Measurements from ENCODE around the gene HSPA4. TPM values are rescaled to one million over a fixed set of nuclear protein-coding genes. Genes with fewer than 3 reads are reported as not detected.

Gene HSPA4
- total and polyA plus RNA-seq, 2 of the 4 experiments (the other 2 are of a cell fraction), result 34.9 to 120 TPM

GRCh38 chr5:133059621-133060020, 7.8 kb downstream of the HSPA4 start:
- Histone ChIP-seq H4K20me1 (ENCODE audit: insufficient read depth, low read length) (peaks cover 87% of the 10 kb centered on the region), H3K9ac (ENCODE audit: low read depth, low read length) (no peak overlapping the region), H3K9me1 (ENCODE audit: insufficient read depth, low read length) (peaks cover 14% of the 10 kb centered on the region), H3K14ac (replicated peaks; ENCODE audit: low read depth, low read length) (no peak overlapping the region), H4K5ac (ENCODE audit: low read depth, low read length) (no peak overlapping the region), H2BK120ac (ENCODE audit: low read depth, low read length) (no peak overlapping the region), H3K18ac (ENCODE audit: low read depth, low read length) (no peak overlapping the region), H2AFZ (replicated peaks; ENCODE audit: low read length, poor library complexity) (no peak overlapping the region), H3K9me3 (ENCODE audit: control insufficient read depth, insufficient read depth, low read length) (no peaks in the 10 kb centered on the region), H3K79me1 (ENCODE audit: low read depth in 1 of 2, low read length in 2 of 2) (peaks cover 4 to 43% of the 10 kb centered on the region in 2 experiments; a peak in 3 of 4 replicates), H3K23ac (ENCODE audit: low read depth, low read length) (no peak overlapping the region), H2AK9ac (replicated peaks; ENCODE audit: low read depth, low read length, poor library complexity) (no peak overlapping the region), H3K4ac (ENCODE audit: low read depth, low read length) (no peak overlapping the region), H4K91ac (ENCODE audit: insufficient read depth, low read depth, low read length) (no peak overlapping the region), H2BK20ac (ENCODE audit: low read depth, low read length) (no peak overlapping the region), H2BK15ac (ENCODE audit: low read depth, low read length) (no peak overlapping the region), H2AK5ac (ENCODE audit: low read depth, low read length) (no peak overlapping the region), H3K56ac (ENCODE audit: extremely low read depth, insufficient read depth, low read length) (no peak overlapping the region), H3K36me3 (ENCODE audit: control insufficient read depth, insufficient read depth, low read length) (no peaks in the 10 kb centered on the region), H3K4me2 (ENCODE audit: low read depth, low read length) (no peak overlapping the region), H4K8ac (ENCODE audit: low read depth in 2 of 2, low read length in 2 of 2) (no peak overlapping the region), H3K4me1 (ENCODE audit: control insufficient read depth, insufficient read depth, low read length) (no peaks in the 10 kb centered on the region), H3K27me3 (ENCODE audit: control insufficient read depth, insufficient read depth, low read length) (no peaks in the 10 kb centered on the region), H3K27ac (ENCODE audit: insufficient read depth, low read length) (no peak overlapping the region), H2BK5ac (ENCODE audit: low read depth, low read length, poor library complexity, severe bottlenecking) (no peak overlapping the region), H3K4me3 (ENCODE audit: insufficient read depth, low read depth, low read length) (no peak overlapping the region)
- DNase-seq (no peak), ATAC-seq (ENCODE audit: low read depth) (no peak)
- TF ChIP-seq BHLHE40 (IDR thresholded peaks at IDR 0.05; ENCODE audit: low read depth, low read length) (no peak), MXI1 (IDR thresholded peaks at IDR 0.05; ENCODE audit: borderline replicate concordance, low read depth, low read length) (no peak), MAFK (IDR thresholded peaks at IDR 0.05; ENCODE audit: low read depth, low read length) (no peak)
- CTCF ChIA-PET, result interaction anchor here (0.6 kb wide), 1 partner anchor 1021 kb away, joined by 3 read pairs; no protein-coding TSS in a partner anchor
- dilution Hi-C loops (cut with HindIII; ENCODE audit: low sequenced_read_pairs, unreplicated experiment) (no loop called here), intact Hi-C loops (cut with micrococcal nuclease) (no loop called here), in situ Hi-C loops (cut with MboI; ENCODE audit: low sequenced_read_pairs) (no loop called here)
- WGBS, 2 experiments (ENCODE audit: extremely low coverage in 2 of 2, insufficient read length in 1 of 2), result no CpG with 5 or more reads among the region's 3 CpGs
- BruUV-seq (replicated peaks), result no TSS peak
- POLR2A ChIA-PET (ENCODE audit: unreplicated experiment), result no interaction called here
